KBM-7 (cell line): Measurements from ENCODE around the gene CD247.

ENCODE experiments used
- DNase-seq: peaks from one replicate; pipeline ENCODE4 v3.0.0-alpha.2; 2015
- in situ Hi-C: fragments of 300-500 bp; cut with MboI; formaldehyde crosslinking; loops from 2 replicates; pipeline ENCODE4 v1.14.3; 2020; ENCODE audit warnings: low sequenced_read_pairs, low pct_unique_long_range_greater_than_20kb, mixed read lengths

CD247 gene

GRCh38 chr1:167493372-167493771, 25.0 kb downstream of the CD247 start:
- no peak for DNase-seq
- in situ Hi-C loops = no loop called here

- in situ Hi-C loops = no loop called here
- DNase-seq = no peak
These were observed 25.8 kb downstream of the CD247 start for GRCh38 chr1:167492481-167492910.

GRCh38 chr1:167491586-167492461, 26.5 kb downstream of the CD247 start:
- in situ Hi-C loops = no loop called here
- no peak for DNase-seq

- DNase-seq = no peak
- in situ Hi-C loops = no loop called here
These were observed 27.6 kb downstream of the CD247 start for GRCh38 chr1:167490765-167491164.

- no peak for DNase-seq
- in situ Hi-C loops = no loop called here
These were observed 28.6 kb downstream of the CD247 start for GRCh38 chr1:167489571-167490340.

- in situ Hi-C loops = no loop called here
- no peak for DNase-seq
These were observed 29.5 kb downstream of the CD247 start for GRCh38 chr1:167488786-167489185.

- no peak for DNase-seq
- in situ Hi-C loops = no loop called here
These were observed 30.7 kb downstream of the CD247 start for GRCh38 chr1:167487614-167488013.

- DNase-seq = no peak
- in situ Hi-C loops = no loop called here
These were observed 32.1 kb downstream of the CD247 start for GRCh38 chr1:167486090-167486824.

- no peak for DNase-seq
- in situ Hi-C loops = no loop called here
These were observed 33.4 kb downstream of the CD247 start for GRCh38 chr1:167484726-167485502.

GRCh38 chr1:167483790-167484189, 34.5 kb downstream of the CD247 start:
- in situ Hi-C loops = no loop called here
- DNase-seq = no peak

- DNase-seq = no peak
- in situ Hi-C loops = no loop called here
These were observed 36.1 kb downstream of the CD247 start for GRCh38 chr1:167482184-167482583.

- in situ Hi-C loops = no loop called here
- DNase-seq = no peak
These were observed 38.9 kb downstream of the CD247 start for GRCh38 chr1:167479331-167479979.

GRCh38 chr1:167477986-167478385, 40.3 kb downstream of the CD247 start:
- DNase-seq = no peak
- in situ Hi-C loops = no loop called here

GRCh38 chr1:167476061-167476460, 42.3 kb downstream of the CD247 start:
- DNase-seq = no peak
- in situ Hi-C loops = no loop called here

GRCh38 chr1:167474191-167474641, 44.1 kb downstream of the CD247 start:
- no peak for DNase-seq
- in situ Hi-C loops = no loop called here

- in situ Hi-C loops = no loop called here
- DNase-seq = no peak
These were observed 44.6 kb downstream of the CD247 start for GRCh38 chr1:167473761-167474160.

GRCh38 chr1:167472752-167473521, 45.4 kb downstream of the CD247 start:
- in situ Hi-C loops = no loop called here
- no peak for DNase-seq

GRCh38 chr1:167471568-167471967, 46.8 kb downstream of the CD247 start:
- no peak for DNase-seq
- in situ Hi-C loops = no loop called here
